Measurements from ENCODE around the gene DLL1. TPM values are rescaled to one million over a fixed set of nuclear protein-coding genes. Genes with fewer than 3 reads are reported as not detected.

DLL1 gene
- total and polyA plus RNA-seq, 9 of the 15 experiments (the other 6 are each of a cell fraction or from before 2014, with no cell fraction given) = not detected

- TF ChIP-seq TSHZ1 (CRISPR knock-in tag; IDR thresholded peaks at IDR 0.05) = no peak
- TF ChIP-seq CC2D1A (IDR thresholded peaks at IDR 0.05) = no peak
- no peak for TF ChIP-seq TSC22D4 (tag; IDR thresholded peaks at IDR 0.05)
- peak; percentile 79 for TF ChIP-seq ETV1 (tag; conservative IDR thresholded peaks at IDR 0.05; ENCODE audit: low read depth)
- no peak for TF ChIP-seq EZH2 (IDR thresholded peaks at IDR 0.05; ENCODE audit: borderline replicate concordance, low read depth, low read length)
- TF ChIP-seq SMAD2 (IDR thresholded peaks at IDR 0.05; ENCODE audit: low read depth, low read length) = no peak
- TF ChIP-seq NCOA2 (IDR thresholded peaks at IDR 0.05; ENCODE audit: partially characterized antibody in 2 of 2) = no peak
- TF ChIP-seq FOXM1 (IDR thresholded peaks at IDR 0.05; ENCODE audit: low read depth) = no peak
- peak; percentile 84; the same call in 1 of the 2 replicates for TF ChIP-seq FOXM1 (CRISPR knock-in tag; IDR thresholded peaks at IDR 0.05; ENCODE audit: low read depth)
- no peak for TF ChIP-seq TCFL5 (CRISPR knock-in tag; conservative IDR thresholded peaks at IDR 0.05)
- no peak; the same call in none of the 2 replicates for TF ChIP-seq HCFC1 (IDR thresholded peaks at IDR 0.05; ENCODE audit: low read depth, low read length)
- no peak for TF ChIP-seq HNRNPH1 (optimal IDR thresholded peaks at IDR 0.05; ENCODE audit: low read depth, low read length)
- no peak for TF ChIP-seq SMC3 (conservative IDR thresholded peaks at IDR 0.05; ENCODE audit: insufficient read depth, low read depth, low read length)
- peak; percentile 81; the same call in 1 of the 2 replicates for TF ChIP-seq ZNF165 (CRISPR knock-in tag; IDR thresholded peaks at IDR 0.05; ENCODE audit: borderline replicate concordance)
- TF ChIP-seq TAF15 (IDR thresholded peaks at IDR 0.05; ENCODE audit: low read depth, low read length) = no peak
- TF ChIP-seq LEF1 (IDR thresholded peaks at IDR 0.05) = no peak
- TF ChIP-seq TRIM28 (IDR thresholded peaks at IDR 0.05) = no peak
- TF ChIP-seq SRSF7 (optimal IDR thresholded peaks at IDR 0.05; ENCODE audit: low read depth, low read length) = no peak
- peak; percentile 69; the same call in 1 of the 2 replicates for TF ChIP-seq MYC (IDR thresholded peaks at IDR 0.05; ENCODE audit: low read depth, low read length)
- TF ChIP-seq MYC (CRISPR knock-in tag; IDR thresholded peaks at IDR 0.05; ENCODE audit: borderline replicate concordance, low read depth) = no peak
- no peak for TF ChIP-seq KDM1A (IDR thresholded peaks at IDR 0.05)
- TF ChIP-seq EP400 (IDR thresholded peaks at IDR 0.05) = peak; percentile 89
- peak; percentile 96 for TF ChIP-seq ELF1 (tag; IDR thresholded peaks at IDR 0.05)
- TF ChIP-seq MTF1 (CRISPR knock-in tag; IDR thresholded peaks at IDR 0.05; ENCODE audit: borderline replicate concordance) = no peak
- TF ChIP-seq IRF1 (CRISPR knock-in tag; IDR thresholded peaks at IDR 0.05; ENCODE audit: borderline replicate concordance) = no peak
- no peak for TF ChIP-seq ASH1L (IDR thresholded peaks at IDR 0.05; ENCODE audit: borderline replicate concordance, low read depth, partially characterized antibody)
Measured at GRCh38 chr6:170306324-170307079, 15.6 kb upstream of the DLL1 start, which contains the start of gene FAM120B (continued).
